A549 (cell line): ENCODE measurements around the gene TOMM40L. TPM values are rescaled to one million over a fixed set of nuclear protein-coding genes. Genes with fewer than 3 reads are reported as not detected.

ENCODE experiments used
- ATAC-seq, 2 experiments: fragments of 200-7000 bp in 1 of 2; fragments of >200 bp in 1 of 2; cut with Nextera tagmentation in 1 of 2; cut with Tn5 transposase in 1 of 2; 3 replicates each; pipeline versions ENCODE4 v1.8.0 to v1.9.1; 2018 to 2020; ENCODE audit warnings: mild to moderate bottlenecking in 1 of 2, moderate library complexity in 1 of 2
- CTCF ChIA-PET: fragments of 300-600 bp; sonication (Branson Sonifier 250); formaldehyde crosslinking; extraction: SDS; loops from one replicate; lab custom pipeline; 2021; ENCODE audit warnings: antibody characterized with exemption, inconsistent platforms; lab: Yijun Ruan, JAX
- POLR2A ChIA-PET: fragments of 350-600 bp; formaldehyde crosslinking; extraction: SDS; loops from one replicate; lab custom pipeline; 2021; ENCODE audit warnings: antibody characterized with exemption, inconsistent platforms; lab: Yijun Ruan, JAX
- DNase-seq, 2 experiments: peaks; one replicate each; pipeline versions ENCODE4 v3.0.0 to v3.0.0-alpha.2; 2011 to 2016; ENCODE audit warnings: low read depth in 1 of 2, low spot score in 1 of 2
- FAIRE-seq: peaks from 2 replicates; lab custom pipeline; 2011; peaks lifted over from hg19 to GRCh38; lab: Jason Lieb, UNC
- H3K27ac ChIP-seq, 2 experiments: fragments of >200 bp; sonication (Bioruptor Twin); formaldehyde crosslinking; 3 replicates each; pipeline ENCODE4 v1.5.1; 2016 to 2017
- H3K4me1 ChIP-seq: fragments of >200 bp; sonication (Bioruptor Twin); formaldehyde crosslinking; 3 replicates; pipeline ENCODE4 v1.6.1; 2016
- H3K4me2 ChIP-seq: fragments of >200 bp; sonication (Bioruptor Twin); formaldehyde crosslinking; 3 replicates; pipeline ENCODE4 v1.6.1; 2016
- H3K4me3 ChIP-seq: fragments of >200 bp; sonication (Bioruptor Twin); formaldehyde crosslinking; 3 replicates; pipeline ENCODE4 v1.5.1; 2016
- H3K9me3 ChIP-seq: fragments of >200 bp; sonication (Bioruptor Twin); formaldehyde crosslinking; 3 replicates; pipeline ENCODE4 v1.6.1; 2016
- CHD2 ChIP-seq: fragments of 150-350 bp; IDR thresholded peaks from 2 replicates; pipeline ENCODE4 v1.6.1; 2014; ENCODE audit warnings: low read length; ENCODE audit not compliant: partially characterized antibody
- E2F6 ChIP-seq: IDR thresholded peaks from 2 replicates; pipeline ENCODE4 v1.6.1; 2012; ENCODE audit warnings: low read depth, borderline replicate concordance
- HMGXB4 ChIP-seq: fragments of 250-450 bp; sonication (Bioruptor Pico); IDR thresholded peaks from 2 replicates; pipeline ENCODE4 v1.5.0; 2021; ENCODE audit warnings: mild to moderate bottlenecking, moderate library complexity, borderline replicate concordance
- HOXB5 ChIP-seq: fragments of 250-450 bp; sonication (Bioruptor Pico); IDR thresholded peaks from 2 replicates; pipeline ENCODE4 v1.5.0; 2020; ENCODE audit warnings: mild to moderate bottlenecking, moderate library complexity
- JUN ChIP-seq, 2 experiments: fragments of >200 bp; sonication (Bioruptor Twin); formaldehyde crosslinking; IDR thresholded peaks; 2 replicates in 1 of 2; 3 replicates in 1 of 2; pipeline ENCODE4 v1.6.1; 2016 to 2017
- MYC ChIP-seq: IDR thresholded peaks from 2 replicates; pipeline ENCODE4 v1.6.1; 2012; ENCODE audit warnings: mild to moderate bottlenecking, inconsistent platforms, low read length, improper control_type of control experiment, borderline replicate concordance
- NR3C1 ChIP-seq: fragments of >200 bp; sonication (Bioruptor Twin); formaldehyde crosslinking; IDR thresholded peaks from 3 replicates; pipeline ENCODE4 v1.6.1; 2017
- POLR2A ChIP-seq: IDR thresholded peaks from 2 replicates; pipeline ENCODE4 v1.6.1; 2012; ENCODE audit warnings: mild to moderate bottlenecking, low read length
- RNF2 ChIP-seq: fragments of 200-600 bp; sonication (generic); IDR thresholded peaks from 2 replicates; pipeline ENCODE4 v1.6.1; 2016; ENCODE audit warnings: low read depth, mild to moderate bottlenecking, antibody characterized with exemption, moderate library complexity, borderline replicate concordance
- TP53 ChIP-seq: fragments of 250-450 bp; sonication (Bioruptor Pico); IDR thresholded peaks from 2 replicates; pipeline ENCODE4 v1.5.0; 2021; ENCODE audit warnings: mild to moderate bottlenecking, moderate library complexity
- ZNF302 ChIP-seq: fragments of 250-450 bp; sonication (Bioruptor Pico); IDR thresholded peaks from 2 replicates; pipeline ENCODE4 v1.9.0; 2021; ENCODE audit warnings: inconsistent platforms, mild to moderate bottlenecking, moderate library complexity
- WGBS: methylation state at CpG from one replicate; pipeline ENCODE4 v1.1.6; 2017; ENCODE audit errors: missing lambda C conversion rate; 5-methylcytosine and 5-hydroxymethylcytosine counted together
- polyA plus RNA-seq, 4 experiments: library from polyadenylated mRNA; depleted of rRNA in 3 of 4; stranded (reverse); fragments of >200 nt; fragmentation: RNase III in 1 of 4; extraction: RNeasy Plus Mini Kit Qiagen cat#74134 plus additional on column Dnase treatment in 1 of 4; gene quantifications; 2 replicates in 3 of 4; 3 replicates in 1 of 4; pipeline ENCODE4 v1.2.3, GENCODE V29; 2011 to 2017
- TF ChIP-seq, protein P1 (sequence below): fragments of 450-650 bp; IDR thresholded peaks from 2 replicates; pipeline ENCODE4 v1.6.1; 2014; ENCODE audit warnings: antibody characterized with exemption
- TF ChIP-seq, protein P2 (sequence below): fragments of 200-600 bp; sonication (generic); IDR thresholded peaks from 2 replicates; pipeline ENCODE4 v1.6.1; 2016; ENCODE audit warnings: antibody characterized with exemption, mild to moderate bottlenecking, moderate library complexity
- TF ChIP-seq, protein P3 (sequence below): IDR thresholded peaks from 2 replicates; pipeline ENCODE4 v1.6.1; 2012
- TF ChIP-seq, protein P4 (sequence below): fragments of 150-350 bp; IDR thresholded peaks from 2 replicates; pipeline ENCODE4 v1.6.1; 2014; ENCODE audit warnings: low read depth, mild to moderate bottlenecking, low read length
- TF ChIP-seq, protein P5 (sequence below): fragments of >200 bp; sonication (Bioruptor Twin); formaldehyde crosslinking; IDR thresholded peaks from 3 replicates; pipeline ENCODE4 v1.6.1; 2016
- TF ChIP-seq, protein P6 (sequence below): IDR thresholded peaks from 2 replicates; pipeline ENCODE4 v1.6.1; 2012

Gene TOMM40L
- polyA plus RNA-seq, 2 of the 4 experiments (the other 2 are of a cell fraction), result 6.3 to 10.2 TPM

- ChIA-PET CTCF (interaction anchor here (0.9 to 20.1 kb wide), 17 partner anchors 7 to 159 kb away, joined by 3 to 319 read pairs (median 16); partner anchors contain the start of genes ADAMTS4, CFAP126, FCER1G and NDUFS2), POLR2A (interaction anchor here (0.6 to 1.6 kb wide), 11 partner anchors 8 to 204 kb away, joined by 3 to 23 read pairs (median 5); partner anchors contain the start of genes NDUFS2 and SDHC)
- TF ChIP-seq NR3C1 (no peak), ZNF302 (CRISPR knock-in tag) (no peak), RNF2 (no peak), POLR2A (no peak), E2F6 (no peak), JUN (IDR thresholded peaks at IDR 0.05) (no peak), HMGXB4 (CRISPR knock-in tag) (no peak), HOXB5 (CRISPR knock-in tag) (no peak), TP53 (no peak), CHD2 (no peak), MYC (no peak)
- TF ChIP-seq, protein P1, sequence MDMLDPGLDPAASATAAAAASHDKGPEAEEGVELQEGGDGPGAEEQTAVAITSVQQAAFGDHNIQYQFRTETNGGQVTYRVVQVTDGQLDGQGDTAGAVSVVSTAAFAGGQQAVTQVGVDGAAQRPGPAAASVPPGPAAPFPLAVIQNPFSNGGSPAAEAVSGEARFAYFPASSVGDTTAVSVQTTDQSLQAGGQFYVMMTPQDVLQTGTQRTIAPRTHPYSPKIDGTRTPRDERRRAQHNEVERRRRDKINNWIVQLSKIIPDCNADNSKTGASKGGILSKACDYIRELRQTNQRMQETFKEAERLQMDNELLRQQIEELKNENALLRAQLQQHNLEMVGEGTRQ, result no peak
- TF ChIP-seq, protein P2, sequence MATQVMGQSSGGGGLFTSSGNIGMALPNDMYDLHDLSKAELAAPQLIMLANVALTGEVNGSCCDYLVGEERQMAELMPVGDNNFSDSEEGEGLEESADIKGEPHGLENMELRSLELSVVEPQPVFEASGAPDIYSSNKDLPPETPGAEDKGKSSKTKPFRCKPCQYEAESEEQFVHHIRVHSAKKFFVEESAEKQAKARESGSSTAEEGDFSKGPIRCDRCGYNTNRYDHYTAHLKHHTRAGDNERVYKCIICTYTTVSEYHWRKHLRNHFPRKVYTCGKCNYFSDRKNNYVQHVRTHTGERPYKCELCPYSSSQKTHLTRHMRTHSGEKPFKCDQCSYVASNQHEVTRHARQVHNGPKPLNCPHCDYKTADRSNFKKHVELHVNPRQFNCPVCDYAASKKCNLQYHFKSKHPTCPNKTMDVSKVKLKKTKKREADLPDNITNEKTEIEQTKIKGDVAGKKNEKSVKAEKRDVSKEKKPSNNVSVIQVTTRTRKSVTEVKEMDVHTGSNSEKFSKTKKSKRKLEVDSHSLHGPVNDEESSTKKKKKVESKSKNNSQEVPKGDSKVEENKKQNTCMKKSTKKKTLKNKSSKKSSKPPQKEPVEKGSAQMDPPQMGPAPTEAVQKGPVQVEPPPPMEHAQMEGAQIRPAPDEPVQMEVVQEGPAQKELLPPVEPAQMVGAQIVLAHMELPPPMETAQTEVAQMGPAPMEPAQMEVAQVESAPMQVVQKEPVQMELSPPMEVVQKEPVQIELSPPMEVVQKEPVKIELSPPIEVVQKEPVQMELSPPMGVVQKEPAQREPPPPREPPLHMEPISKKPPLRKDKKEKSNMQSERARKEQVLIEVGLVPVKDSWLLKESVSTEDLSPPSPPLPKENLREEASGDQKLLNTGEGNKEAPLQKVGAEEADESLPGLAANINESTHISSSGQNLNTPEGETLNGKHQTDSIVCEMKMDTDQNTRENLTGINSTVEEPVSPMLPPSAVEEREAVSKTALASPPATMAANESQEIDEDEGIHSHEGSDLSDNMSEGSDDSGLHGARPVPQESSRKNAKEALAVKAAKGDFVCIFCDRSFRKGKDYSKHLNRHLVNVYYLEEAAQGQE, result no peak
- TF ChIP-seq, protein P3, sequence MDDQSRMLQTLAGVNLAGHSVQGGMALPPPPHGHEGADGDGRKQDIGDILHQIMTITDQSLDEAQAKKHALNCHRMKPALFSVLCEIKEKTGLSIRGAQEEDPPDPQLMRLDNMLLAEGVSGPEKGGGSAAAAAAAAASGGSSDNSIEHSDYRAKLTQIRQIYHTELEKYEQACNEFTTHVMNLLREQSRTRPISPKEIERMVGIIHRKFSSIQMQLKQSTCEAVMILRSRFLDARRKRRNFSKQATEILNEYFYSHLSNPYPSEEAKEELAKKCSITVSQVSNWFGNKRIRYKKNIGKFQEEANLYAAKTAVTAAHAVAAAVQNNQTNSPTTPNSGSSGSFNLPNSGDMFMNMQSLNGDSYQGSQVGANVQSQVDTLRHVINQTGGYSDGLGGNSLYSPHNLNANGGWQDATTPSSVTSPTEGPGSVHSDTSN, result no peak
- TF ChIP-seq, protein P4, sequence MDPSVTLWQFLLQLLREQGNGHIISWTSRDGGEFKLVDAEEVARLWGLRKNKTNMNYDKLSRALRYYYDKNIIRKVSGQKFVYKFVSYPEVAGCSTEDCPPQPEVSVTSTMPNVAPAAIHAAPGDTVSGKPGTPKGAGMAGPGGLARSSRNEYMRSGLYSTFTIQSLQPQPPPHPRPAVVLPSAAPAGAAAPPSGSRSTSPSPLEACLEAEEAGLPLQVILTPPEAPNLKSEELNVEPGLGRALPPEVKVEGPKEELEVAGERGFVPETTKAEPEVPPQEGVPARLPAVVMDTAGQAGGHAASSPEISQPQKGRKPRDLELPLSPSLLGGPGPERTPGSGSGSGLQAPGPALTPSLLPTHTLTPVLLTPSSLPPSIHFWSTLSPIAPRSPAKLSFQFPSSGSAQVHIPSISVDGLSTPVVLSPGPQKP, result no peak
- TF ChIP-seq, protein P5, sequence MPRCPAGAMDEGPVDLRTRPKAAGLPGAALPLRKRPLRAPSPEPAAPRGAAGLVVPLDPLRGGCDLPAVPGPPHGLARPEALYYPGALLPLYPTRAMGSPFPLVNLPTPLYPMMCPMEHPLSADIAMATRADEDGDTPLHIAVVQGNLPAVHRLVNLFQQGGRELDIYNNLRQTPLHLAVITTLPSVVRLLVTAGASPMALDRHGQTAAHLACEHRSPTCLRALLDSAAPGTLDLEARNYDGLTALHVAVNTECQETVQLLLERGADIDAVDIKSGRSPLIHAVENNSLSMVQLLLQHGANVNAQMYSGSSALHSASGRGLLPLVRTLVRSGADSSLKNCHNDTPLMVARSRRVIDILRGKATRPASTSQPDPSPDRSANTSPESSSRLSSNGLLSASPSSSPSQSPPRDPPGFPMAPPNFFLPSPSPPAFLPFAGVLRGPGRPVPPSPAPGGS, result no peak
- TF ChIP-seq, protein P6, sequence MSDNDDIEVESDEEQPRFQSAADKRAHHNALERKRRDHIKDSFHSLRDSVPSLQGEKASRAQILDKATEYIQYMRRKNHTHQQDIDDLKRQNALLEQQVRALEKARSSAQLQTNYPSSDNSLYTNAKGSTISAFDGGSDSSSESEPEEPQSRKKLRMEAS, result no peak
- Histone ChIP-seq H3K4me3 (no peak overlapping the region), H3K27ac (peak overlapping the region; percentile 12 to 67; a peak in 3 of 6 replicates), H3K4me2 (peak overlapping the region; percentile 42), H3K4me1 (peaks cover 13% of the 10 kb centered on the region), H3K9me3 (no peaks in the 10 kb centered on the region)
- no peak for DNase-seq
- 83% methylated on average over 7 of the region's 7 CpGs for WGBS
- no peak for FAIRE-seq
- peak; percentile 16 to 31; a peak in 4 of 6 replicates for ATAC-seq
Measured at GRCh38 chr1:161225178-161225533, 704 bp upstream of the TOMM40L start.
